22Rv1 (cell line): ENCODE results near the gene DOC2A.
A peak's percentile ranks its signal among the peaks of the same experiment; 100 is the strongest.

Source experiments
- H3K27ac ChIP-seq: fragments of 450-650 bp; 2 replicates; pipeline ENCODE4 v1.5.1; 2017
- CTCF ChIP-seq: fragments of 450-650 bp; IDR thresholded peaks from 2 replicates; pipeline ENCODE4 v1.5.1; 2017; ENCODE audit warnings: mild to moderate bottlenecking
- ZFX ChIP-seq: fragments of 450-650 bp; IDR thresholded peaks from 2 replicates; pipeline ENCODE4 v1.6.1; 2017; ENCODE audit warnings: antibody characterized with exemption, borderline replicate concordance

The DOC2A gene

GRCh38 chr16:30010844-30011713, at the start of gene DOC2A:
Gene DOC2A, minus strand, starts transcription at chr16:30011027. Its CDS starts 805 bp downstream, at chr16:30010222.
- TF ChIP-seq ZFX (no peak), CTCF (no peak)
- no peak within 1 kb of the TSS for H3K27ac ChIP-seq

GRCh38 chr16:30060346-30060745, 49.5 kb upstream of the DOC2A start:
- TF ChIP-seq ZFX (no peak), CTCF (no peak)
- H3K27ac ChIP-seq: peak overlapping the region; percentile 58

- H3K27ac ChIP-seq: 0 out of 2 replicates have a peak overlapping the region, but pooled peaks have one; percentile 71
- TF ChIP-seq CTCF (peak; percentile 56), ZFX (no peak)
Observed at GRCh38 chr16:30054959-30055553, 44.2 kb upstream of the DOC2A start.

- TF ChIP-seq ZFX (no peak), CTCF (no peak)
- H3K27ac ChIP-seq: peak overlapping the region; percentile 71; the same call in 1 of the 2 replicates
Observed at GRCh38 chr16:30054451-30054850, 43.6 kb upstream of the DOC2A start.

GRCh38 chr16:30053376-30054015, 42.7 kb upstream of the DOC2A start:
- H3K27ac ChIP-seq: peak overlapping the region; percentile 71
- TF ChIP-seq ZFX (no peak), CTCF (no peak)

- TF ChIP-seq CTCF (no peak), ZFX (no peak)
- H3K27ac ChIP-seq: peak overlapping the region; percentile 71
Observed at GRCh38 chr16:30052671-30053372, 42.0 kb upstream of the DOC2A start.
